Heart right ventricle (tissue), 16 donors: ENCODE data around the gene CLPTM1. TPM values are rescaled to one million over a fixed set of nuclear protein-coding genes. Genes with fewer than 3 reads are reported as not detected.

Source experiments
- ATAC-seq, 8 donors: fragments of 200-7000 bp; cut with Tn5 transposase; one replicate each; pipeline ENCODE4 v1.9.1; 2020; ENCODE audit warnings: mild to moderate bottlenecking in 8 of 8, moderate library complexity in 8 of 8, moderate number of reproducible peaks in 1 of 8
- DNase-seq, 2 donors: peaks; one replicate each; pipeline ENCODE4 v3.0.0-alpha.2; 2020
- H3K27ac ChIP-seq, 10 donors: fragments of 200-600 bp; sonication (generic) in 2 of 10; one replicate each; pipeline versions ENCODE4 v1.5.0 to v1.8.0; 2020 to 2022; ENCODE audit warnings: mild to moderate bottlenecking in 3 of 10
- H3K27me3 ChIP-seq, 7 donors: fragments of 200-600 bp; one replicate each; pipeline ENCODE4 v1.8.0; 2021 to 2022; ENCODE audit warnings: mild to moderate bottlenecking in 2 of 7
- H3K36me3 ChIP-seq, 9 donors: fragments of 200-600 bp; sonication (generic) in 1 of 9; one replicate each; pipeline versions ENCODE4 v1.5.0 to v1.8.0; 2020 to 2022; ENCODE audit warnings: mild to moderate bottlenecking in 2 of 9
- H3K4me1 ChIP-seq, 9 donors: fragments of 200-600 bp; sonication (generic) in 1 of 9; one replicate each; pipeline versions ENCODE4 v1.5.0 to v1.8.0; 2020 to 2022; ENCODE audit warnings: mild to moderate bottlenecking in 4 of 9
- H3K4me3 ChIP-seq, 10 donors: fragments of 200-600 bp; sonication (generic) in 2 of 10; one replicate each; pipeline versions ENCODE4 v1.5.0 to v1.8.0; 2020 to 2022; ENCODE audit warnings: mild to moderate bottlenecking in 7 of 10, moderate library complexity in 2 of 10
- H3K9me3 ChIP-seq, 11 donors: fragments of 200-600 bp in 10 of 11; sonication (generic) in 2 of 11; one replicate each; pipeline versions ENCODE4 v1.5.0 to v1.8.0; 2013 to 2022; ENCODE audit warnings: mild to moderate bottlenecking in 2 of 11, control low read depth in 1 of 11, moderate library complexity in 1 of 11
- whole genome bisulfite sequencing, 2 donors: extraction: QIAGEN DNeasy Blood & Tissue Kit; methylation state at CpG; one replicate each; pipeline ENCODE4 v1.1.7; 2013; ENCODE audit warnings: inconsistent platforms in 1 of 2; 5-methylcytosine and 5-hydroxymethylcytosine counted together
- intact Hi-C, 10 donors: fragments of 100-400 bp; cut with DNase I; formaldehyde crosslinking; loops; one replicate each; pipeline versions ENCODE4 v1.11.1 to v1.14.2; 2022
- polyA plus RNA-seq, 2 donors: library from polyadenylated mRNA; stranded (reverse); fragments of 200-250 nt; gene quantifications; one replicate each; pipeline ENCODE4 v1.2.3, GENCODE V29; 2013
- total RNA-seq, 10 donors: library from RNA; stranded (reverse); fragmentation: NEBNext Ultra II Directional in 3 of 10; extraction: Animal tissue kit (Norgen Biotek cat#: 25700) in 3 of 10; gene quantifications; one replicate each; pipeline versions ENCODE4 v1.2.1 to v1.2.4, GENCODE V29; 2021 to 2023
- TF ChIP-seq, protein P1 (sequence below), 9 donors: fragments of 200-600 bp; sonication (generic) in 2 of 9; IDR thresholded peaks; one replicate each; pipeline versions ENCODE4 v1.5.0 to v1.8.0; 2021 to 2022; ENCODE audit warnings: antibody characterized with exemption in 9 of 9, mild to moderate bottlenecking in 5 of 9, moderate library complexity in 1 of 9
- donor health status: Arrhythmogenic right ventricular cardiomyopathy.
- donor health status: ischemic (EF 13 %, LVEDD 7.1; RV severe dilation, severe dysfunction).
- donor health status: healthy with polysubstance abuse.
- donor health status: DM: no; HTN: yes; CAD: no.
- donor health status: DM: no; HTN: no; CAD: no.
- donor health status: ischemic (EF 25% LVEDD 6.9; RV normal size, moderate dysfunction).
- donor health status: ischemic (EF 25% LVEDD 5.7; RV mildly dilated, moderate dysfunction).
- donor health status: healthy.
- donor health status: DM: yes; HTN: yes; CAD: no.
- donor health status: Ischemic cardiomyopathy.
- donor health status: ischemic (EF 35%, LVEDD 5.7; RV mildly dilated, moderate dysfunction).
- donor health status: nonischemic (EF 11% LVEDD 7.7; RV severe dilation, severe dysfunction).
- donor health status: DM: yes; HTN: yes; CAD: no.
- donor health status: PGD.
- donor health status: ischemic (EF 29% LVEDD 5.4; RV normal size, mild dysfunction).
- donor health status: nonischemic (EF 23%, LVEDD 6.1; RV moderate dilation, normal function).

The CLPTM1 gene
- total and polyA plus RNA-seq, 12 donors, result 72.1 to 130 (median 95.7) TPM

GRCh38 chr19:44988273-44988672 is 33.1 kb downstream of the CLPTM1 start:
- no peak overlapping the region for H3K27ac ChIP-seq
- no peaks in the 10 kb centered on the region for H3K4me1 ChIP-seq
- DNase-seq (no peak), ATAC-seq (peak in 1 of 8 donors; percentile 11)
- 89 to 92% methylated on average over 9 of the region's 9 CpGs for WGBS, 2 donors
- TF ChIP-seq, protein P1, sequence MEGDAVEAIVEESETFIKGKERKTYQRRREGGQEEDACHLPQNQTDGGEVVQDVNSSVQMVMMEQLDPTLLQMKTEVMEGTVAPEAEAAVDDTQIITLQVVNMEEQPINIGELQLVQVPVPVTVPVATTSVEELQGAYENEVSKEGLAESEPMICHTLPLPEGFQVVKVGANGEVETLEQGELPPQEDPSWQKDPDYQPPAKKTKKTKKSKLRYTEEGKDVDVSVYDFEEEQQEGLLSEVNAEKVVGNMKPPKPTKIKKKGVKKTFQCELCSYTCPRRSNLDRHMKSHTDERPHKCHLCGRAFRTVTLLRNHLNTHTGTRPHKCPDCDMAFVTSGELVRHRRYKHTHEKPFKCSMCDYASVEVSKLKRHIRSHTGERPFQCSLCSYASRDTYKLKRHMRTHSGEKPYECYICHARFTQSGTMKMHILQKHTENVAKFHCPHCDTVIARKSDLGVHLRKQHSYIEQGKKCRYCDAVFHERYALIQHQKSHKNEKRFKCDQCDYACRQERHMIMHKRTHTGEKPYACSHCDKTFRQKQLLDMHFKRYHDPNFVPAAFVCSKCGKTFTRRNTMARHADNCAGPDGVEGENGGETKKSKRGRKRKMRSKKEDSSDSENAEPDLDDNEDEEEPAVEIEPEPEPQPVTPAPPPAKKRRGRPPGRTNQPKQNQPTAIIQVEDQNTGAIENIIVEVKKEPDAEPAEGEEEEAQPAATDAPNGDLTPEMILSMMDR (IDR thresholded peaks at IDR 0.05), result no peak
- no peaks in the 10 kb centered on the region for H3K27me3 ChIP-seq
- no peaks in the 10 kb centered on the region for H3K9me3 ChIP-seq
- no peak overlapping the region for H3K4me3 ChIP-seq
- intact Hi-C loops, result loop anchor here in 2 of 10 donors (5.0 kb wide), 2 partner anchors 69 to 919 kb away; no protein-coding TSS in a partner anchor
- H3K36me3 ChIP-seq, result peaks cover 0 to 99% (median 31%) of the 10 kb centered on the region in 9 donors

DNA sequence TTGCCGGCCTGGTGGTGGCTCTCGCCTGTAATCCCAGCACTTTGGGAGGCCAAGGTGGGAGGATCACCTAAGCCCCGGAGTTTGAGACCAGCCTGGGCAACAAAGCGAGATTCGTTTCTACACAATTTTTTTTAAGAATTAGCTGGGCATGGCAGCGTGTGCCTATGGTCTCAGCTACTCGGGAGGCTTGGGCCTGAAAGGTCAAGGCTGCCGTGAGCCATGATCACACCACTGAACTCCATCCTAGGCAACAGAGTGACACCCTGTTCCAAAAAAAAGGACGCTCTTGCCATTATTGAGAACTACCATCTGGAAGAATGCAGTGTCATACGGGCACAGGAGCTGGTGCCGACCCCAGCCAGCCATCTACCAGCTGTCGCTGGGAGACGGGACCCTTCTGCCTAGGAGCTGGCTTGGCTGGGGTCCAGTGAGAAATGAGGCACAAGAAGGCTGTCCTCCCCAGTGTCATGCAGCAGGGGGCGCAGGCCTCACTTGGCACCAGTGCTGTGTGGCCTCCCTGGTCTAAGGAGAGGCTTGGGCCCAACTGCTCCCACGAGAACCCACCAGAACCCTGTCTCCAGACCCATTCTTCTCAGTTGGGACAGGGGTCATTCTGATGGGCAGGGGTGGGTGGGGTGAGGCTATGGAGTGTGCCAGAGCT is 33.8 kb downstream of the CLPTM1 start:
- TF ChIP-seq, protein P1 (IDR thresholded peaks at IDR 0.05), result peak in 7 of 9 donors; percentile 51 to 65 (median 54)
- WGBS, 2 donors, result 77% methylated on average over 15 of the region's 15 CpGs
- Histone ChIP-seq H3K4me1 (no peaks in the 10 kb centered on the region), H3K27me3 (no peaks in the 10 kb centered on the region), H3K27ac (no peak overlapping the region), H3K36me3 (peaks cover 0 to 98% (median 31%) of the 10 kb centered on the region in 9 donors), H3K9me3 (no peaks in the 10 kb centered on the region), H3K4me3 (no peak overlapping the region)
- intact Hi-C loops, result loop anchor here in 2 of 10 donors (5.0 kb wide), 2 partner anchors 68 to 918 kb away; no protein-coding TSS in a partner anchor
- ATAC-seq, result peak in 6 of 8 donors; percentile 25 to 51 (median 36)
- DNase-seq, result peak; percentile 60 to 65

GRCh38 chr19:44990459-44990858 is 35.3 kb downstream of the CLPTM1 start:
- ATAC-seq (no peak), DNase-seq (no peak)
- Histone ChIP-seq H3K36me3 (peaks cover 0 to 89% (median 24%) of the 10 kb centered on the region in 9 donors), H3K4me1 (no peaks in the 10 kb centered on the region), H3K9me3 (no peaks in the 10 kb centered on the region), H3K27me3 (no peaks in the 10 kb centered on the region), H3K4me3 (no peak overlapping the region), H3K27ac (no peak overlapping the region)
- 83 to 88% methylated on average over 14 of the region's 14 CpGs for WGBS, 2 donors
- intact Hi-C loops, result no loop called here
- TF ChIP-seq, protein P1 (IDR thresholded peaks at IDR 0.05), result no peak

DNA sequence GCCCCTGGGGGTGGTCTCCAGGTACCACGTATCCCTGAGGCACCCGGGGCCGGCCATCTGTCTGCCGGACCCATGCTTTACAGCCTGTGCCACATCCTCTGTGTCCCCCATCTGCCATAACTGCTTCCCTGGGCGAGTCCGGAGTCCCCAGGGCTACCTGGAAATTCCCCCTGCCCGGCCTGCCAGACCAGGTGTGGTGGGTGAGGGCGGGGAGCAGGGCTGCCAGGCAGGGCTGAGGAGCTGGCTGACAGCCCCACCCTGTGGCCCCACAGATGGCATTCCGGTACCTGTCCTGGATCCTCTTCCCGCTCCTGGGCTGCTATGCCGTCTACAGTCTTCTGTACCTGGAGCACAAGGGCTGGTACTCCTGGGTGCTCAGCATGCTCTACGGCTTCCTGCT is 35.8 kb downstream of the CLPTM1 start:
- Histone ChIP-seq H3K27me3 (no peaks in the 10 kb centered on the region), H3K9me3 (no peaks in the 10 kb centered on the region), H3K4me3 (no peak overlapping the region), H3K27ac (no peak overlapping the region), H3K36me3 (peaks cover 0 to 84% (median 19%) of the 10 kb centered on the region in 9 donors), H3K4me1 (no peaks in the 10 kb centered on the region)
- DNase-seq (no peak), ATAC-seq (no peak)
- intact Hi-C loops, result no loop called here
- 93 to 98% methylated on average over 12 of the region's 12 CpGs for WGBS, 2 donors
- TF ChIP-seq, protein P1 (IDR thresholded peaks at IDR 0.05), result no peak
